K562 treated with DMSO at 1 percent for 48 hours (cell line): ENCODE results near the gene LACRT. TPM values are rescaled to one million over a fixed set of nuclear protein-coding genes. Genes with fewer than 3 reads are reported as not detected.

Source experiments
- total RNA-seq: library from RNA; unstranded; fragments of 300-600 nt; gene quantifications from 2 replicates; pipeline ENCODE4 v1.2.3, GENCODE V29; 2022; ENCODE audit warnings: low replicate concordance; ENCODE audit errors: extremely low read depth

LACRT gene, protein sequence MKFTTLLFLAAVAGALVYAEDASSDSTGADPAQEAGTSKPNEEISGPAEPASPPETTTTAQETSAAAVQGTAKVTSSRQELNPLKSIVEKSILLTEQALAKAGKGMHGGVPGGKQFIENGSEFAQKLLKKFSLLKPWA
- not detected in 2 replicates for total RNA-seq

GRCh38 chr12:54634795-54635194 is at the start of gene LACRT:
Gene LACRT (minus strand): TSS chr12:54634895. CDS start chr12:54634841, 54 bp downstream.

GRCh38 chr12:54648265-54648664 is 13.6 kb upstream of the LACRT start, which contains the start of gene DCD:
Gene DCD (minus strand): TSS chr12:54648365. CDS start chr12:54648303, 62 bp downstream.

DNA sequence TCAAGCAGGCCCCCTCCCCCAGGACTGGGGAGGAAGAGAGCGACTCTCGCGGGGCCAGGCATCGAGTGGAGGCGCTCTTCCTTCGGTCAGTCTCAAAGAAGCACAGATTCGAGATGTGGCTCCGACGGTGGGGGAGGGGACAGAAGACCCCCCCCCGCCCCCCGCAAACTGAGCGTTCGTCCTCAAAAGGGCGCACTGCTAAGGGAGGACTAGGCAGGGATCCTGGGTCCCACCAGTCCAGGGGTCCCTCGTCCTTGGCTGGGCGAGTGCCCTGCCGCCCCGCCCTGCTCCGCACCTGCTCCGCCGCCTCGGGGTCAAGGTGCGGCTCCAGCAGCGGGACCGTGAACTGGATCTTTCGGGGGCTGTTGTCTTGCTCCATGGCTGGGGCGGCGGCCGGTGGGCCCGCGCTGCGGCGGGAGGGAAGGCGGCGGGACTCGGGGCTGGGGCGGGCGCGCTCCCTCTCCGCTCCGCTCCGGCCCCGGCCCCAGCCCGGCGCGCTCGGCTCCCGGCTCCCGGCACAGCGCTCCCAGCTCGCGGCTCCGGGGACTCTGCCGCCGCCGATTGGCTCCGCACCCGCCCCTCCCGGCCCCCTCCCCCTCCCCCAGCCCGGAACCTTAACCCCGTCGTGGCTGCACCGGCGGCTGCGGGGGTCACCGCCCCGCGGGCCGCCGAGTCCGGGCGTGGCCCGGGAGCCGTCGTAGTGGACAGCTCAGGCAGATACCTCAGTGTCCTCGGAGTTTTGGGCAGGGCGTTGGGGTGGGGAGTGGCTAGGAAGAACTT is 46.4 kb downstream of the LACRT start, which contains the start of gene PPP1R1A:
Gene PPP1R1A (minus strand): TSS at position 550 of the 780 bp plus-strand sequence. CDS start 171 bp downstream, at position 379.

Other genes with a start within 250 kb of the LACRT start
- gene ITGA5, start 215.6 kb downstream of the LACRT start, total RNA-seq, result not detected in 2 replicates
- not detected in 2 replicates for gene GTSF1, start 161.3 kb downstream of the LACRT start, total RNA-seq
- gene NCKAP1L, start 137.1 kb downstream of the LACRT start, total RNA-seq, result not detected in 2 replicates
- gene PDE1B, start 85.3 kb downstream of the LACRT start, total RNA-seq, result not detected in 2 replicates
- gene PPP1R1A, start 46.2 kb downstream of the LACRT start, total RNA-seq, result not detected in 2 replicates
- gene DCD, start 13.5 kb upstream of the LACRT start, total RNA-seq, result not detected in 2 replicates
- gene MUCL1, start 219.6 kb upstream of the LACRT start, total RNA-seq, result not detected in 2 replicates